HFFc6 (cell line): Measurements from ENCODE around the gene BICDL2. TPM values are rescaled to one million over a fixed set of nuclear protein-coding genes. Genes with fewer than 3 reads are reported as not detected.
A peak's percentile ranks its signal among the peaks of the same experiment; 100 is the strongest.

Source experiments
- DNase-seq: peaks from one replicate; pipeline ENCODE4 v3.0.0-alpha.2; 2018
- H3K27ac Mint-ChIP-seq: 2 replicates; pipeline ENCODE4 v1.8.0; 2020; ENCODE audit warnings: mild to moderate bottlenecking, mixed read lengths
- H3K27me3 Mint-ChIP-seq: 2 replicates; pipeline ENCODE4 v1.8.0; 2021; ENCODE audit warnings: mild to moderate bottlenecking, moderate library complexity, mixed read lengths; ENCODE audit not compliant: insufficient read depth
- H3K36me3 Mint-ChIP-seq: 2 replicates; pipeline ENCODE4 v1.8.0; 2021; ENCODE audit warnings: low read depth, mixed read lengths
- H3K4me1 Mint-ChIP-seq: 2 replicates; pipeline ENCODE4 v1.8.0; 2020; ENCODE audit warnings: low read depth, mixed read lengths
- H3K4me3 Mint-ChIP-seq: 2 replicates; pipeline ENCODE4 v1.8.0; 2020; ENCODE audit warnings: mild to moderate bottlenecking, moderate library complexity, mixed read lengths
- H3K9me3 Mint-ChIP-seq: 2 replicates; pipeline ENCODE4 v1.8.0; 2020; ENCODE audit warnings: mild to moderate bottlenecking, mixed read lengths
- total RNA-seq, 6 experiments: library from RNA; stranded (reverse); fragmentation: NEBNext Ultra II Directional; extraction: Animal tissue kit (Norgen Biotek cat#: 25700); gene quantifications; 2 replicates in 1 of 6; 3 replicates in 5 of 6; pipeline ENCODE4 v1.2.3, GENCODE V29; 2021
- TF ChIP-seq, protein P1 (sequence below): fragments of 200-600 bp; sonication (generic); IDR thresholded peaks from 2 replicates; pipeline ENCODE4 v1.5.0; 2021; ENCODE audit warnings: antibody characterized with exemption, mild to moderate bottlenecking

Gene BICDL2
- total RNA-seq, 6 experiments from 2014 or later: not detected

- Mint-ChIP-seq H3K9me3 (no peaks in the 10 kb centered on the region), H3K4me1 (no peaks in the 10 kb centered on the region), H3K27ac (no peak overlapping the region), H3K27me3 (peaks cover 29% of the 10 kb centered on the region), H3K36me3 (no peaks in the 10 kb centered on the region), H3K4me3 (no peak overlapping the region)
- TF ChIP-seq, protein P1, sequence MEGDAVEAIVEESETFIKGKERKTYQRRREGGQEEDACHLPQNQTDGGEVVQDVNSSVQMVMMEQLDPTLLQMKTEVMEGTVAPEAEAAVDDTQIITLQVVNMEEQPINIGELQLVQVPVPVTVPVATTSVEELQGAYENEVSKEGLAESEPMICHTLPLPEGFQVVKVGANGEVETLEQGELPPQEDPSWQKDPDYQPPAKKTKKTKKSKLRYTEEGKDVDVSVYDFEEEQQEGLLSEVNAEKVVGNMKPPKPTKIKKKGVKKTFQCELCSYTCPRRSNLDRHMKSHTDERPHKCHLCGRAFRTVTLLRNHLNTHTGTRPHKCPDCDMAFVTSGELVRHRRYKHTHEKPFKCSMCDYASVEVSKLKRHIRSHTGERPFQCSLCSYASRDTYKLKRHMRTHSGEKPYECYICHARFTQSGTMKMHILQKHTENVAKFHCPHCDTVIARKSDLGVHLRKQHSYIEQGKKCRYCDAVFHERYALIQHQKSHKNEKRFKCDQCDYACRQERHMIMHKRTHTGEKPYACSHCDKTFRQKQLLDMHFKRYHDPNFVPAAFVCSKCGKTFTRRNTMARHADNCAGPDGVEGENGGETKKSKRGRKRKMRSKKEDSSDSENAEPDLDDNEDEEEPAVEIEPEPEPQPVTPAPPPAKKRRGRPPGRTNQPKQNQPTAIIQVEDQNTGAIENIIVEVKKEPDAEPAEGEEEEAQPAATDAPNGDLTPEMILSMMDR: no peak
- no peak for DNase-seq
Measured at GRCh38 chr16:3049921-3050481, 13.3 kb upstream of the BICDL2 start.

DNA sequence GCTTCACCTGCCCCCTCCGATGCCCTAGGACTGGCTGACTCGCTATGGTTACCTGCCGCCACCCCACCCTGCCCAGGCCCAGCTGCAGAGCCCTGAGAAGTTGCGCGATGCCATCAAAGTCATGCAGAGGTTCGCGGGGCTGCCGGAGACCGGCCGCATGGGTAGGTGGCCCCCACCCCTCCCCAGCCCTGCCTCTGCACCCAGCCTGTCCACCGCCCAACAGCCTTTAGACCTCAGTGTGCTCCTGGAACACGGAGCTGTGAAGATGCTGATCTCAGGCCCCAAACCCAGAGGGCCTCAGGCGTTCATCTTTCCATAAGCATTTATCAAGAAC is 10.6 kb upstream of the BICDL2 start:
- H3K9me3 Mint-ChIP-seq: no peaks in the 10 kb centered on the region
- peaks cover 45% of the 10 kb centered on the region for H3K27me3 Mint-ChIP-seq
- H3K27ac Mint-ChIP-seq: no peak overlapping the region
- no peaks in the 10 kb centered on the region for H3K36me3 Mint-ChIP-seq
- H3K4me1 Mint-ChIP-seq: no peaks in the 10 kb centered on the region
- no peak for DNase-seq
- no peak overlapping the region for H3K4me3 Mint-ChIP-seq
- TF ChIP-seq, protein P1: no peak

DNA sequence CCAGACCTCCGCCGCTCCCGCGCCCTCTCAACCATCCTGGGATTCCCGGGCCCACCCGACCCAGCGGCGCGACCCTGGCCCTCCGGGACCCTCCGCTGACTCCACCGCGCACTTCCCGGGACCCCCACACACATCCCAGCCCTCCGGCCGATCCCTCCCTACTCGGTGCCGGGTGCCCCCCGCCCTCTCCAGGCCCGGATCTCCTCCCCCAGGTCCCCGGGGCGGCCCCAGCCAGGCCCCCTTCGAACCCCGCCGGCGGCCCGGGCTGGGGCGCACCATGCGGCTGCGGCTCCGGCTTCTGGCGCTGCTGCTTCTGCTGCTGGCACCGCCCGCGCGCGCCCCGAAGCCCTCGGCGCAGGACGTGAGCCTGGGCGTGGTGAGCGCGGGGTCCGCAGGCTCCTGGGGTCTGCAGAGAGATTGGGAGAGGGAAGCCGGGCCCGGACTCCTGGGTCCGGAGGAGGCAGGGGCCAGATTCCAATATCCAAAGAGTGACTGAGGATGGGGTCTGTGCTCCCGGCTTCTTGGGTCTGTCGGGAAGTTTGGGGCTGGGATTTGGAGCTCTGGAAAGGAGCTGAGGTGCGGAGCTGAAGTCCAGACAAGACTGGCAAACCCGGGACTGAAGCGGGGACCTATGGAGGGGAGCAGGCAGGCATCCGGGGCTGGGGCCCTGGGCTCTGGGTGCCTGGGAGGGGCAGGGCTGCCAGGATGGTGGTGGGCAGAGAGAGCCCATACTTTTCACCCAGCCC is 10.1 kb upstream of the BICDL2 start:
- no peak overlapping the region for H3K27ac Mint-ChIP-seq
- H3K9me3 Mint-ChIP-seq: no peaks in the 10 kb centered on the region
- TF ChIP-seq, protein P1: no peak
- peaks cover 45% of the 10 kb centered on the region for H3K27me3 Mint-ChIP-seq
- DNase-seq: no peak
- H3K4me3 Mint-ChIP-seq: no peak overlapping the region
- H3K4me1 Mint-ChIP-seq: no peaks in the 10 kb centered on the region
- no peaks in the 10 kb centered on the region for H3K36me3 Mint-ChIP-seq

DNA sequence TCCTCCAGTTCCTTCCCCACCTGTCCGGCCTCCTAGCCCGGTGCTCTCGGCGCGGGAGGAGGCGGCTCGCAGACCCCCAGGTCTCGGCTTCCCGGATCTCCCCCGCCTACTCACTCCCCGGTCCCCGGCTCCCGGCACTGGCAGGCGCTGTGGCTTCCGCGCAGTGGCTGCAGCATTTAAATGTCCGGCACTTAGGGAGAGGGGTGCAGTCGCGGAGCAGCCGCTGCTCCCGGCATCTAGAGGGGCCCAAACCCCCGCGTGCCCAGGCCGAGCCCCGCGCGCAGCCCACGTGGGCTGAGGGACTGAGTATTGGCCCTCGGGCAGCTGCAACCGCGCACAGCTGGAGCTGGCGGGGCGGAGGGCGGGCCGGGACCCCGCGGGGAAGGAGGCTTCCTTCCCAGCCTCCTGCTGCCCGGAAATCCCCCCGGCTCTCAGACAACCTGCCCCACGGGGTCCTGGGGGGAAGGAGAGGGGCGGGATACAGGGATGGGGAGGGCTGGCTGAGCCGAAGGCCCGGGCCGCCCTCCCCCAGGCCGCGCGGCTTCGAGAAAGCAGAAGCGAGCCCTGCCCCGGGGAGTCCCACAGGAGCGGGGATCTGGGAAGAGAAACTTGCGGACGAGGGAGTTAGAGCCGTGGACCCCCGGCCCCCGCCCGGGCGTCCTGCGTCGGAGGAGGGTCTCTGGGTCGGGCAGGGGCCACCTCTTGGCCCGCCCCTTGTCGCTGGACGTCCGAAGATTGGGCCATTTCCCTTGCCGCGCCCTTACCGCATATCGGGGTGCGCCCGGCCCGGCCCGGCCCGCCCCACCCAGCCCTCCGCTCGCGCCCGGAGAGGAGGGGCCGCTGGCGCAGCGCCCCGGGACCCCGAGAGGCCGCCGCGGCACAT is 9.3 kb upstream of the BICDL2 start, which contains the start of gene MMP25:
MMP25 (plus strand) TSS at position 804 of the 883 bp plus-strand sequence. CDS start 357 bp downstream, outside the sequence.
- no peaks in the 10 kb centered on the region for H3K4me1 Mint-ChIP-seq
- H3K36me3 Mint-ChIP-seq: no peaks in the 10 kb centered on the region
- H3K27me3 Mint-ChIP-seq: peaks cover 41% of the 10 kb centered on the region
- H3K4me3 Mint-ChIP-seq: peak within 1 kb of the TSS; percentile 64; the same call in 1 of the 2 replicates
- H3K9me3 Mint-ChIP-seq: no peaks in the 10 kb centered on the region
- H3K27ac Mint-ChIP-seq: no peak within 1 kb of the TSS
- DNase-seq: no peak
- TF ChIP-seq, protein P1: no peak

DNA sequence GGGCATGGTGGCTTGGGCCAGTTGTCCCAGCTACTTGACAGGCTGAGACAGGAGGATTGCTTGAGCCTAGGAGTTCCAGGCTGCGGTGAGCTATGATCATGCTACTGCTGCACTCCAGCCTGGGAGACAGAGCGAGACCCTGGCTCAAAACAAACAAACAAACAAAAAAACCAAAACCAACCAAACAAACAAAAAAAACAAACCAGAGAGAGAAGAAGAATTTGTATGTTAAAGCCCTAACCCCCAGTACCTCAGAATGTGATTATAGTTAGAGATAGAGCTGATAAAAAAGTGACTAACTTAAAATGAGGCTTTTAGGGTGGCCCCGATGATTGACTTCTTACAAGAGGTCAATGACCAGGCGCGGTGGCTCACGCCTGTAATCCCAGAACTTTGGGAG is 8.0 kb upstream of the BICDL2 start:
- H3K4me1 Mint-ChIP-seq: no peaks in the 10 kb centered on the region

More for the DNA sequence above, 8.0 kb upstream of the BICDL2 start:
- Mint-ChIP-seq H3K4me3 (peak overlapping the region; percentile 64; the same call in 1 of the 2 replicates), H3K27me3 (peaks cover 42% of the 10 kb centered on the region), H3K27ac (no peak overlapping the region), H3K36me3 (no peaks in the 10 kb centered on the region), H3K9me3 (no peaks in the 10 kb centered on the region)
- TF ChIP-seq, protein P1: no peak
- DNase-seq: no peak
